Measurements from ENCODE around the gene RNF103.

RNF103 gene

DNA sequence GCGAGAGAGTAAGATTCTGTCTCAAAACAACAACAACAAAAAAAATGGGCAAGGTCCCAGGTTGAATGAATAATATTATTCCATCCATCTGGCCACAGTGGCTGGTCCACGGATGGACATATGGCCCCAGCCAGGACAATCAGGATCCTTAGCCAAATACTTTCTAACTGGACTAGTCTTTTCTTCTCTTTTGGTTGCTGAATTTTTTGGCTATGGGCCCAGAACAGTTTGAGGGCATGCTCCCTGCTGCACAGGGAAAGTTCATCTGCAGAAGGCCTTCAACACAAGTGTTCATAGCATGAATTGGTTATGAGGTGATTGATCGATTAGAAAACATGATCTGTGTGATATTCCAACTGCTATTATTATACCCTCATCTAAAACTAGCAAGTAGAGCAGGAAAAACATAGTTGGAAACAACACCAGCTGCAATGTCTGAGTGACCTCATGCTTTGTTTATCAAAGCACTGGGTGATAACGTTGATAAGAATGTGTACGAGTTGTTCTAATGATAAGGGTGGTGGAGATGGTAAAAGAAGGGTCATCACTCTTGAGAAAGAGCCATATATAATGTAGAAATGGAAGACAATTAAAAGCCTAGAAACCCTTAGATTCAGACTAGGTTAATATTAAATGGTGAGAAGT lies 47.8 kb upstream of the RNF103 start:
- CTCF ChIA-PET, result no interaction called here
- H3K4me1 ChIP-seq (ENCODE audit: control insufficient read depth, insufficient read depth, low read length), result no peaks in the 10 kb centered on the region
- no peaks in the 10 kb centered on the region for H3K36me3 ChIP-seq (ENCODE audit: control insufficient read depth in 2 of 2, insufficient read depth in 1 of 2, low read length in 2 of 2)
- POLR2A ChIA-PET, result no interaction called here
- H3K4me3 ChIP-seq (ENCODE audit: low read depth, low read length), result no peak overlapping the region
- no peak overlapping the region for H3K27ac ChIP-seq (ENCODE audit: extremely low read depth, low read depth, low read length)
- H3K9me3 ChIP-seq (ENCODE audit: control insufficient read depth, insufficient read depth, low read depth, low read length), result no peaks in the 10 kb centered on the region
- TF ChIP-seq ZNF23 (tag by site-specific recombination; IDR thresholded peaks at IDR 0.05; ENCODE audit: borderline replicate concordance), result no peak
- no peak for TF ChIP-seq ZSCAN16 (tag by site-specific recombination; IDR thresholded peaks at IDR 0.05)
- TF ChIP-seq ZBTB48 (tag by site-specific recombination; IDR thresholded peaks at IDR 0.05), result no peak
- no peak for TF ChIP-seq EGR2 (tag by site-specific recombination; IDR thresholded peaks at IDR 0.05; ENCODE audit: low read depth)
- no peak for TF ChIP-seq MYNN (tag by site-specific recombination; IDR thresholded peaks at IDR 0.05; ENCODE audit: borderline replicate concordance)
- no peak for TF ChIP-seq ZNF621 (tag by site-specific recombination; IDR thresholded peaks at IDR 0.05)
- TF ChIP-seq ZNF544 (tag by site-specific recombination; IDR thresholded peaks at IDR 0.05), result no peak
- TF ChIP-seq ZNF785 (tag by site-specific recombination; IDR thresholded peaks at IDR 0.05), result no peak
- TF ChIP-seq ZNF701 (tag by site-specific recombination; IDR thresholded peaks at IDR 0.05), result no peak
- TF ChIP-seq ZNF629 (tag by site-specific recombination; IDR thresholded peaks at IDR 0.05), result 0 out of 2 replicates have a peak, but pooled peaks have one; percentile 17
- no peak for TF ChIP-seq ZNF585B (tag by site-specific recombination; IDR thresholded peaks at IDR 0.05)
- no peak for TF ChIP-seq ZFP3 (tag by site-specific recombination; IDR thresholded peaks at IDR 0.05; ENCODE audit: low read depth)
- TF ChIP-seq, protein P1, sequence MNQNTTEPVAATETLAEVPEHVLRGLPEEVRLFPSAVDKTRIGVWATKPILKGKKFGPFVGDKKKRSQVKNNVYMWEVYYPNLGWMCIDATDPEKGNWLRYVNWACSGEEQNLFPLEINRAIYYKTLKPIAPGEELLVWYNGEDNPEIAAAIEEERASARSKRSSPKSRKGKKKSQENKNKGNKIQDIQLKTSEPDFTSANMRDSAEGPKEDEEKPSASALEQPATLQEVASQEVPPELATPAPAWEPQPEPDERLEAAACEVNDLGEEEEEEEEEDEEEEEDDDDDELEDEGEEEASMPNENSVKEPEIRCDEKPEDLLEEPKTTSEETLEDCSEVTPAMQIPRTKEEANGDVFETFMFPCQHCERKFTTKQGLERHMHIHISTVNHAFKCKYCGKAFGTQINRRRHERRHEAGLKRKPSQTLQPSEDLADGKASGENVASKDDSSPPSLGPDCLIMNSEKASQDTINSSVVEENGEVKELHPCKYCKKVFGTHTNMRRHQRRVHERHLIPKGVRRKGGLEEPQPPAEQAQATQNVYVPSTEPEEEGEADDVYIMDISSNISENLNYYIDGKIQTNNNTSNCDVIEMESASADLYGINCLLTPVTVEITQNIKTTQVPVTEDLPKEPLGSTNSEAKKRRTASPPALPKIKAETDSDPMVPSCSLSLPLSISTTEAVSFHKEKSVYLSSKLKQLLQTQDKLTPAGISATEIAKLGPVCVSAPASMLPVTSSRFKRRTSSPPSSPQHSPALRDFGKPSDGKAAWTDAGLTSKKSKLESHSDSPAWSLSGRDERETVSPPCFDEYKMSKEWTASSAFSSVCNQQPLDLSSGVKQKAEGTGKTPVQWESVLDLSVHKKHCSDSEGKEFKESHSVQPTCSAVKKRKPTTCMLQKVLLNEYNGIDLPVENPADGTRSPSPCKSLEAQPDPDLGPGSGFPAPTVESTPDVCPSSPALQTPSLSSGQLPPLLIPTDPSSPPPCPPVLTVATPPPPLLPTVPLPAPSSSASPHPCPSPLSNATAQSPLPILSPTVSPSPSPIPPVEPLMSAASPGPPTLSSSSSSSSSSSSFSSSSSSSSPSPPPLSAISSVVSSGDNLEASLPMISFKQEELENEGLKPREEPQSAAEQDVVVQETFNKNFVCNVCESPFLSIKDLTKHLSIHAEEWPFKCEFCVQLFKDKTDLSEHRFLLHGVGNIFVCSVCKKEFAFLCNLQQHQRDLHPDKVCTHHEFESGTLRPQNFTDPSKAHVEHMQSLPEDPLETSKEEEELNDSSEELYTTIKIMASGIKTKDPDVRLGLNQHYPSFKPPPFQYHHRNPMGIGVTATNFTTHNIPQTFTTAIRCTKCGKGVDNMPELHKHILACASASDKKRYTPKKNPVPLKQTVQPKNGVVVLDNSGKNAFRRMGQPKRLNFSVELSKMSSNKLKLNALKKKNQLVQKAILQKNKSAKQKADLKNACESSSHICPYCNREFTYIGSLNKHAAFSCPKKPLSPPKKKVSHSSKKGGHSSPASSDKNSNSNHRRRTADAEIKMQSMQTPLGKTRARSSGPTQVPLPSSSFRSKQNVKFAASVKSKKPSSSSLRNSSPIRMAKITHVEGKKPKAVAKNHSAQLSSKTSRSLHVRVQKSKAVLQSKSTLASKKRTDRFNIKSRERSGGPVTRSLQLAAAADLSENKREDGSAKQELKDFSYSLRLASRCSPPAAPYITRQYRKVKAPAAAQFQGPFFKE (tag by site-specific recombination; IDR thresholded peaks at IDR 0.05; ENCODE audit: borderline replicate concordance), result no peak
- no peak for TF ChIP-seq BCL11B (tag by site-specific recombination; IDR thresholded peaks at IDR 0.05; ENCODE audit: low read depth)
- TF ChIP-seq KLF9 (tag by site-specific recombination; IDR thresholded peaks at IDR 0.05; ENCODE audit: low read depth), result no peak
- TF ChIP-seq TCF7L2 (IDR thresholded peaks at IDR 0.05; ENCODE audit: borderline replicate concordance, low read depth, low read length), result no peak
- TF ChIP-seq, protein P2, sequence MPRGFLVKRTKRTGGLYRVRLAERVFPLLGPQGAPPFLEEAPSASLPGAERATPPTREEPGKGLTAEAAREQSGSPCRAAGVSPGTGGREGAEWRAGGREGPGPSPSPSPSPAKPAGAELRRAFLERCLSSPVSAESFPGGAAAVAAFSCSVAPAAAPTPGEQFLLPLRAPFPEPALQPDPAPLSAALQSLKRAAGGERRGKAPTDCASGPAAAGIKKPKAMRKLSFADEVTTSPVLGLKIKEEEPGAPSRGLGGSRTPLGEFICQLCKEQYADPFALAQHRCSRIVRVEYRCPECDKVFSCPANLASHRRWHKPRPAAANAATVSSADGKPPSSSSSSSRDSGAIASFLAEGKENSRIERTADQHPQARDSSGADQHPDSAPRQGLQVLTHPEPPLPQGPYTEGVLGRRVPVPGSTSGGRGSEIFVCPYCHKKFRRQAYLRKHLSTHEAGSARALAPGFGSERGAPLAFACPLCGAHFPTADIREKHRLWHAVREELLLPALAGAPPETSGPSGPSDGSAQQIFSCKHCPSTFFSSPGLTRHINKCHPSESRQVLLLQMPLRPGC (tag by site-specific recombination; IDR thresholded peaks at IDR 0.05), result no peak
- TF ChIP-seq SP7 (tag by site-specific recombination; IDR thresholded peaks at IDR 0.05), result 0 out of 2 replicates have a peak, but pooled peaks have one; percentile 27
- TF ChIP-seq, protein P3, sequence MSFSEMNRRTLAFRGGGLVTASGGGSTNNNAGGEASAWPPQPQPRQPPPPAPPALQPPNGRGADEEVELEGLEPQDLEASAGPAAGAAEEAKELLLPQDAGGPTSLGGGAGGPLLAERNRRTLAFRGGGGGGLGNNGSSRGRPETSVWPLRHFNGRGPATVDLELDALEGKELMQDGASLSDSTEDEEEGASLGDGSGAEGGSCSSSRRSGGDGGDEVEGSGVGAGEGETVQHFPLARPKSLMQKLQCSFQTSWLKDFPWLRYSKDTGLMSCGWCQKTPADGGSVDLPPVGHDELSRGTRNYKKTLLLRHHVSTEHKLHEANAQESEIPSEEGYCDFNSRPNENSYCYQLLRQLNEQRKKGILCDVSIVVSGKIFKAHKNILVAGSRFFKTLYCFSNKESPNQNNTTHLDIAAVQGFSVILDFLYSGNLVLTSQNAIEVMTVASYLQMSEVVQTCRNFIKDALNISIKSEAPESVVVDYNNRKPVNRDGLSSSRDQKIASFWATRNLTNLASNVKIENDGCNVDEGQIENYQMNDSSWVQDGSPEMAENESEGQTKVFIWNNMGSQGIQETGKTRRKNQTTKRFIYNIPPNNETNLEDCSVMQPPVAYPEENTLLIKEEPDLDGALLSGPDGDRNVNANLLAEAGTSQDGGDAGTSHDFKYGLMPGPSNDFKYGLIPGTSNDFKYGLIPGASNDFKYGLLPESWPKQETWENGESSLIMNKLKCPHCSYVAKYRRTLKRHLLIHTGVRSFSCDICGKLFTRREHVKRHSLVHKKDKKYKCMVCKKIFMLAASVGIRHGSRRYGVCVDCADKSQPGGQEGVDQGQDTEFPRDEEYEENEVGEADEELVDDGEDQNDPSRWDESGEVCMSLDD (tag by site-specific recombination; IDR thresholded peaks at IDR 0.05), result no peak
- TF ChIP-seq, protein P4, sequence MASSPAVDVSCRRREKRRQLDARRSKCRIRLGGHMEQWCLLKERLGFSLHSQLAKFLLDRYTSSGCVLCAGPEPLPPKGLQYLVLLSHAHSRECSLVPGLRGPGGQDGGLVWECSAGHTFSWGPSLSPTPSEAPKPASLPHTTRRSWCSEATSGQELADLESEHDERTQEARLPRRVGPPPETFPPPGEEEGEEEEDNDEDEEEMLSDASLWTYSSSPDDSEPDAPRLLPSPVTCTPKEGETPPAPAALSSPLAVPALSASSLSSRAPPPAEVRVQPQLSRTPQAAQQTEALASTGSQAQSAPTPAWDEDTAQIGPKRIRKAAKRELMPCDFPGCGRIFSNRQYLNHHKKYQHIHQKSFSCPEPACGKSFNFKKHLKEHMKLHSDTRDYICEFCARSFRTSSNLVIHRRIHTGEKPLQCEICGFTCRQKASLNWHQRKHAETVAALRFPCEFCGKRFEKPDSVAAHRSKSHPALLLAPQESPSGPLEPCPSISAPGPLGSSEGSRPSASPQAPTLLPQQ (tag by site-specific recombination; IDR thresholded peaks at IDR 0.05), result no peak
- TF ChIP-seq ZXDB (tag by site-specific recombination; IDR thresholded peaks at IDR 0.05), result 0 out of 2 replicates have a peak, but pooled peaks have one; percentile 36
- TF ChIP-seq, protein P5, sequence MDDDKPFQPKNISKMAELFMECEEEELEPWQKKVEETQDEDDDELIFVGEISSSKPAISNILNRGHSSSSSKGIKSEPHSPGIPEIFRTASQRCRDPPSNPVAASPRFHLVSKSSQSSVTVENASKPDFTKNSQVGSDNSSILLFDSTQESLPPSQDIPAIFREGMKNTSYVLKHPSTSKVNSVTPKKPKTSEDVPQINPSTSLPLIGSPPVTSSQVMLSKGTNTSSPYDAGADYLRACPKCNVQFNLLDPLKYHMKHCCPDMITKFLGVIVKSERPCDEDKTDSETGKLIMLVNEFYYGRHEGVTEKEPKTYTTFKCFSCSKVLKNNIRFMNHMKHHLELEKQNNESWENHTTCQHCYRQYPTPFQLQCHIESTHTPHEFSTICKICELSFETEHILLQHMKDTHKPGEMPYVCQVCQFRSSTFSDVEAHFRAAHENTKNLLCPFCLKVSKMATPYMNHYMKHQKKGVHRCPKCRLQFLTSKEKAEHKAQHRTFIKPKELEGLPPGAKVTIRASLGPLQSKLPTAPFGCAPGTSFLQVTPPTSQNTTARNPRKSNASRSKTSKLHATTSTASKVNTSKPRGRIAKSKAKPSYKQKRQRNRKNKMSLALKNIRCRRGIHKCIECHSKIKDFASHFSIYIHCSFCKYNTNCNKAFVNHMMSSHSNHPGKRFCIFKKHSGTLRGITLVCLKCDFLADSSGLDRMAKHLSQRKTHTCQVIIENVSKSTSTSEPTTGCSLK (tag by site-specific recombination; IDR thresholded peaks at IDR 0.05), result no peak
- TF ChIP-seq ZBTB21 (tag by site-specific recombination; IDR thresholded peaks at IDR 0.05), result peak; percentile 37; the same call in 1 of the 2 replicates

Data from HEK293 (cell line).